HG03045 (cell line): ENCODE data around the gene PPP2R2D.
"Not testable (repeated sequence)": the region's sequence is repeated elsewhere in the genome, so short reads cannot be mapped to it uniquely, and the experiment has no call there.

Source experiments
- ATAC-seq: cut with Tn5 transposase; IDR thresholded peaks from one replicate; pipeline ENCODE4 v1.9.1; 2021; ENCODE audit warnings: mild to moderate bottlenecking, moderate library complexity; ENCODE audit not compliant: unreplicated experiment

PPP2R2D gene

GRCh38 chr10:131973160-131973951 lies 72.5 kb downstream of the PPP2R2D start:
- ATAC-seq, result no peak

- no peak for ATAC-seq
Observed at GRCh38 chr10:131974034-131974817, 73.4 kb downstream of the PPP2R2D start.

GRCh38 chr10:131975003-131975402 lies 74.2 kb downstream of the PPP2R2D start:
- ATAC-seq, result no peak

- no peak for ATAC-seq
Observed at GRCh38 chr10:131975796-131976195, 75.0 kb downstream of the PPP2R2D start.

GRCh38 chr10:131977323-131978096 lies 76.7 kb downstream of the PPP2R2D start:
- no peak for ATAC-seq

- no peak for ATAC-seq
Observed at GRCh38 chr10:131978366-131978765, 77.6 kb downstream of the PPP2R2D start.

GRCh38 chr10:131978851-131979250 lies 78.0 kb downstream of the PPP2R2D start:
- no peak for ATAC-seq

- no peak for ATAC-seq
Observed at GRCh38 chr10:131979336-131979735, 78.5 kb downstream of the PPP2R2D start.

GRCh38 chr10:131979821-131980270 lies 79.0 kb downstream of the PPP2R2D start:
- no peak for ATAC-seq

- ATAC-seq, result no peak
Observed at GRCh38 chr10:131980321-131980720, 79.5 kb downstream of the PPP2R2D start.

- ATAC-seq, result no peak
Observed at GRCh38 chr10:131980761-131981428, 80.1 kb downstream of the PPP2R2D start.

GRCh38 chr10:131981429-131982184 lies 80.8 kb downstream of the PPP2R2D start, which contains the start of gene BNIP3:
Gene BNIP3 (minus strand): TSS chr10:131981923. CDS start chr10:131981806, 117 bp downstream.
- ATAC-seq, result peak; percentile 88

- ATAC-seq, result peak; percentile 22
Observed at GRCh38 chr10:131982185-131982756, 81.5 kb downstream of the PPP2R2D start.

GRCh38 chr10:131982796-131983195 lies 82.0 kb downstream of the PPP2R2D start:
- ATAC-seq, result no peak

- no peak for ATAC-seq
Observed at GRCh38 chr10:131983780-131984179, 83.0 kb downstream of the PPP2R2D start.

GRCh38 chr10:131986851-131987250 lies 86.0 kb downstream of the PPP2R2D start:
- ATAC-seq, result not testable (repeated sequence)

GRCh38 chr10:131987301-131987700 lies 86.5 kb downstream of the PPP2R2D start:
- ATAC-seq, result not testable (repeated sequence)

GRCh38 chr10:131987786-131988185 lies 87.0 kb downstream of the PPP2R2D start:
- ATAC-seq, result not testable (repeated sequence)

GRCh38 chr10:131991726-131992125 lies 90.9 kb downstream of the PPP2R2D start:
- no peak for ATAC-seq
